Psoas muscle (tissue), 8 donors: ENCODE data around the gene LRRC9. TPM values are rescaled to one million over a fixed set of nuclear protein-coding genes. Genes with fewer than 3 reads are reported as not detected.
"Not testable (repeated sequence)": the region's sequence is repeated elsewhere in the genome, so short reads cannot be mapped to it uniquely, and the experiment has no call there.

Source experiments
- ATAC-seq, 4 donors: fragments of 200-7000 bp; cut with Tn5 transposase; one replicate each; pipeline ENCODE4 v1.9.1; 2020; ENCODE audit warnings: moderate library complexity in 3 of 4, mild to moderate bottlenecking in 2 of 4
- DNase-seq, 2 donors: peaks; one replicate each; pipeline ENCODE4 v3.0.0-alpha.2; 2020
- H3K27ac ChIP-seq: fragments of 200-600 bp; one replicate; pipeline ENCODE4 v1.8.0; 2022
- H3K27me3 ChIP-seq, 3 donors: fragments of 200-600 bp in 1 of 3; one replicate each; pipeline versions ENCODE4 v1.6.1 to v1.8.0; 2013 to 2022; ENCODE audit warnings: low read length in 2 of 3, mild to moderate bottlenecking in 2 of 3, moderate library complexity in 1 of 3; ENCODE audit not compliant: insufficient read depth in 3 of 3
- H3K36me3 ChIP-seq, 2 donors: fragments of 200-600 bp in 1 of 2; one replicate each; pipeline versions ENCODE4 v1.6.1 to v1.8.0; 2013 to 2022; ENCODE audit warnings: low read depth in 1 of 2, mild to moderate bottlenecking in 1 of 2, moderate library complexity in 1 of 2; ENCODE audit not compliant: insufficient read depth in 1 of 2
- H3K4me1 ChIP-seq: fragments of 200-600 bp; one replicate; pipeline ENCODE4 v1.8.0; 2022
- H3K4me3 ChIP-seq: fragments of 200-600 bp; one replicate; pipeline ENCODE4 v1.8.0; 2022; ENCODE audit warnings: mild to moderate bottlenecking
- H3K9me3 ChIP-seq: fragments of 200-600 bp; one replicate; pipeline ENCODE4 v1.8.0; 2022
- CTCF ChIP-seq: fragments of 200-600 bp; IDR thresholded peaks from one replicate; pipeline ENCODE4 v1.8.0; 2022; ENCODE audit warnings: antibody characterized with exemption
- WGBS, 3 donors: extraction: QIAGEN DNeasy Blood & Tissue Kit; methylation state at CpG; one replicate each; pipeline versions ENCODE4 v1.1.6 to v1.1.7; 2013; 5-methylcytosine and 5-hydroxymethylcytosine counted together
- intact Hi-C, 2 donors: fragments of 100-400 bp; cut with DNase I; formaldehyde crosslinking; loops; one replicate each; pipeline versions ENCODE4 v1.11.0 to v1.14.2; 2022
- polyA plus RNA-seq, 3 donors: library from polyadenylated mRNA; stranded (reverse); fragments of 200-250 nt; gene quantifications; one replicate each; pipeline ENCODE4 v1.2.3, GENCODE V29; 2013
- total RNA-seq, 4 donors: library from RNA; stranded (reverse); fragmentation: NEBNext Ultra II Directional in 2 of 4; extraction: Animal tissue kit (Norgen Biotek cat#: 25700) in 2 of 4; gene quantifications; one replicate each; pipeline versions ENCODE4 v1.2.1 to v1.2.4, GENCODE V29; 2021 to 2023
- donor health status: healthy with polysubstance abuse.
- donor health status: DM: no; HTN: no; CAD: no; lungs with moderate emphysema.
- donor health status: Bipolar disorder and iron deficiency.
- donor health status: healthy.
- donor health status: DM: yes; HTN: yes; CAD: no.
- donor health status: DM: no; HTN: no; CAD: no.
- donor health status: DM: no; HTN: no; CAD: no.
- donor health status: DM: yes; HTN: yes; CAD: no.

Gene LRRC9
- total and polyA plus RNA-seq, 7 donors, result under 0.01 to 0.40 (median 0.12) TPM; not detected in 4

- Histone ChIP-seq H3K4me3 (no peak overlapping the region), H3K27ac (no peak overlapping the region), H3K9me3 (no peaks in the 10 kb centered on the region), H3K27me3 (no peaks in the 10 kb centered on the region), H3K36me3 (no peaks in the 10 kb centered on the region), H3K4me1 (no peaks in the 10 kb centered on the region)
- ATAC-seq, result no peak
- intact Hi-C loops, result no loop called here
- WGBS, 3 donors, result 72 to 76% (median 74%) methylated on average over 2 of the region's 2 CpGs
- no peak for TF ChIP-seq CTCF
- DNase-seq, result no peak
These were observed 5.9 kb downstream of the LRRC9 start for GRCh38 chr14:59925797-59926196.

DNA sequence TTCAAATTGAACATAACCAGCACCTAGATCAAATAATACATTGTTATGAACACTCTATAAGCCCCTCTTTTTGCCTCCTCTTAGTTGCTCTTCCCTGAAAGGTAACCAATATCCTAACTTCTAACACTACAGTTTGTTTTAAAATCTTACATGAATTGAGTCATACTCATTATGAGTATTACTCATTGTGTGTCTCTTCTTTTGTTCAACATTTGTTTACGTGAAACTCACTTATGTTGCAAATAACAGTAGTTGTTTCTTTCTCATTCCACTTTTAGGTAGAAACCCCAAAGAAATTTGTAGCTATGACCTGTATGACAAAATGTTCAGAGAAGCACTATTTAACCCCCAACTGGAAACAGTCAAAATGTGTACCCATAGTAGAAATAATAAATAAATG, 6.6 kb downstream of the LRRC9 start:
- Histone ChIP-seq H3K9me3 (no peaks in the 10 kb centered on the region), H3K4me1 (no peaks in the 10 kb centered on the region), H3K36me3 (no peaks in the 10 kb centered on the region), H3K27ac (no peak overlapping the region), H3K4me3 (no peak overlapping the region), H3K27me3 (no peaks in the 10 kb centered on the region)
- DNase-seq (no peak), ATAC-seq (no peak)
- WGBS, 3 donors, result 92 to 97% (median 93%) methylated on average over 1 of the region's 1 CpG
- intact Hi-C loops, result no loop called here
- TF ChIP-seq CTCF, result no peak

GRCh38 chr14:59931237-59931636, 11.3 kb downstream of the LRRC9 start:
- WGBS, 3 donors, result 55 to 80% (median 76%) methylated on average over 1 of the region's 1 CpG
- no peaks in the 10 kb centered on the region for H3K9me3 ChIP-seq
- no peaks in the 10 kb centered on the region for H3K27me3 ChIP-seq
- H3K4me1 ChIP-seq, result no peaks in the 10 kb centered on the region
- ATAC-seq (no peak), DNase-seq (no peak)
- H3K4me3 ChIP-seq, result no peak overlapping the region
- intact Hi-C loops, result no loop called here
- no peak for TF ChIP-seq CTCF
- no peaks in the 10 kb centered on the region for H3K36me3 ChIP-seq
- no peak overlapping the region for H3K27ac ChIP-seq

- Histone ChIP-seq H3K36me3 (no peaks in the 10 kb centered on the region), H3K27ac (no peak overlapping the region), H3K27me3 (no peaks in the 10 kb centered on the region), H3K9me3 (no peaks in the 10 kb centered on the region), H3K4me1 (no peaks in the 10 kb centered on the region), H3K4me3 (no peak overlapping the region)
- no peak for DNase-seq
- WGBS, 3 donors, result 61 to 64% (median 64%) methylated on average over 1 of the region's 1 CpG
- intact Hi-C loops, result no loop called here
- no peak for TF ChIP-seq CTCF
- no peak for ATAC-seq
These were observed 16.2 kb downstream of the LRRC9 start for GRCh38 chr14:59936145-59936544.

DNA sequence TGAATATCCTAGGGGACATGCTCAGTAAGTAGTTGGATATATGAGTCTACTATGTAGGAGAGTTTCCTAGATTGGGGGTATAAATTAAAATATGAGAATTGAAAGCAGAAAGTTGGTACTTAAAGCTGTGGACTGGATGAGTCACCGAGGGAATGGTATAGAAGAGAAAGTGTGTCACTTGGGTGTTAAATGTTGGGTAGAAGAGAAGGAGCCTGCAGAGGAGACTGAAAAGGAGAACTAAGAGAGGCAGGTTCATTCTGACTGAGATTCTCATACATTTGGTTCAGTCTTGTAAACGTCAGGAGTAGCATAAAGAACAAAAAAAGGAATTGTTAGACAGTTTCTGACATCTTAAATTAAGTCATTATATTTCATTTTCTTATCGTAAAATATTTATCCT, 19.9 kb downstream of the LRRC9 start:
- Histone ChIP-seq H3K27me3 (no peaks in the 10 kb centered on the region), H3K9me3 (no peaks in the 10 kb centered on the region), H3K36me3 (no peaks in the 10 kb centered on the region), H3K4me1 (no peaks in the 10 kb centered on the region), H3K27ac (no peak overlapping the region), H3K4me3 (no peak overlapping the region)
- DNase-seq (no peak), ATAC-seq (no peak)
- 77 to 78% (median 77%) methylated on average over 3 of the region's 3 CpGs for WGBS, 3 donors
- no peak for TF ChIP-seq CTCF
- intact Hi-C loops, result no loop called here

DNA sequence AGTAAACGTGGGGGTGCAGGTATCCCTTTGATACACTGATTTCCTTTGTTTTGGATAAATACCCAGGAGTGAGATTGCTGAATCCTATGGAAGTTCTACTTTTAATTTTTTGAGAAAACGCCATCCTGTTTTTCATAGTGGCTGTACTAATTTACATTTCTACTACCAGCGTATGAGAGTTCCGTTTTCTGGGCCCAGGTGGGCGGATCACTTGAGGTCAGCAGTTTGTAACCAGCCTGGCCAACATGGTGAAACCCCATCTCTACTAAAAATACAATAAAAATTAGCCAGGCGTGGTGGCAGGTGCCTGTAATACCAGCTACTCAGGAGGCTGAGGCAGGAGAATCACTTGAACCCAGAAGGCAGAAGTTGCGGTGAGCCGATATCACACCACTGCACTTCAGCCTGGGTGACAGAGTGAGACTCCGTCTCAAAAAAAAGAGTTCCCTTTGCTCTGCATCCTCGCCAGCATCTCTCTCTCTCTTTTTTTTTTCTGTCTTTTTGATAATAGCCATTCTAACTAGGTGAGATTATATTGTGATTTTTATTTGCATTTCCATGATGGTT, 22.4 kb downstream of the LRRC9 start:
- DNase-seq, H3K27me3 ChIP-seq, ATAC-seq, H3K9me3 ChIP-seq, H3K27ac ChIP-seq, H3K4me3 ChIP-seq, intact Hi-C loops, H3K4me1 ChIP-seq, H3K36me3 ChIP-seq: not testable (repeated sequence)
- WGBS, 3 donors, result 86% methylated on average over 10 of the region's 10 CpGs
